OCI-LY7 (cell line): ENCODE results near the gene MYL3. TPM values are rescaled to one million over a fixed set of nuclear protein-coding genes. Genes with fewer than 3 reads are reported as not detected.
A peak's percentile ranks its signal among the peaks of the same experiment; 100 is the strongest.

ENCODE experiments used
- BruUV-seq: library from RNA; stranded (reverse); fragments of 400-500 nt; replicated peaks from 2 replicates; lab custom pipeline; 2021; lab: Mats Ljungman, UMichigan
- CTCF ChIA-PET: fragments of 300-600 bp; sonication (Branson Sonifier 250); formaldehyde crosslinking; loops from one replicate; lab custom pipeline; 2022; ENCODE audit warnings: antibody characterized with exemption; ENCODE audit not compliant: unreplicated experiment; lab: Charles Lee
- POLR2A ChIA-PET: fragments of 300-600 bp; sonication (Branson Sonifier 250); formaldehyde crosslinking; loops from one replicate; lab custom pipeline; 2022; ENCODE audit warnings: antibody characterized with exemption; lab: Charles Lee
- DNase-seq: peaks from one replicate; pipeline ENCODE4 v3.0.0-alpha.2; 2015; ENCODE audit warnings: low spot score
- H2AFZ ChIP-seq: fragments of 200-600 bp; sonication (generic), shearing (Covaris generic); 2 replicates; pipeline ENCODE4 v1.6.1; 2014; ENCODE audit warnings: mild to moderate bottlenecking, antibody characterized with exemption, low read length, moderate library complexity
- H3K27ac ChIP-seq: fragments of 200-600 bp; sonication (generic); 2 replicates; pipeline ENCODE4 v1.5.1; 2014; ENCODE audit warnings: mixed run types, low read depth, mild to moderate bottlenecking, moderate library complexity, low read length, inconsistent platforms; ENCODE audit not compliant: poor library complexity, severe bottlenecking
- H3K36me3 ChIP-seq: fragments of 200-600 bp; sonication (generic); 2 replicates; pipeline ENCODE4 v1.6.1; 2014; ENCODE audit warnings: mild to moderate bottlenecking, antibody characterized with exemption, low read length, moderate library complexity, mixed read lengths; ENCODE audit not compliant: insufficient read depth
- H3K4me1 ChIP-seq: fragments of 200-600 bp; sonication (generic); 2 replicates; pipeline ENCODE4 v1.5.1; 2014; ENCODE audit warnings: mild to moderate bottlenecking, low read length; ENCODE audit not compliant: insufficient read depth, poor library complexity, severe bottlenecking
- H3K4me2 ChIP-seq: fragments of 200-600 bp; sonication (generic); 2 replicates; pipeline ENCODE4 v1.6.1; 2014; ENCODE audit warnings: mild to moderate bottlenecking, low read length
- H3K4me3 ChIP-seq: fragments of 200-600 bp; sonication (generic); 2 replicates; pipeline ENCODE4 v1.5.1; 2014; ENCODE audit warnings: mild to moderate bottlenecking, low read depth, low read length; ENCODE audit not compliant: poor library complexity, severe bottlenecking
- H3K79me2 ChIP-seq: fragments of 200-600 bp; sonication (generic); 2 replicates; pipeline ENCODE4 v1.6.1; 2016; ENCODE audit warnings: low read depth, mild to moderate bottlenecking, low read length, moderate library complexity, mixed read lengths; ENCODE audit not compliant: insufficient read depth
- H3K9me2 ChIP-seq: fragments of 200-600 bp; sonication (generic); 2 replicates; pipeline ENCODE4 v1.6.1; 2016; ENCODE audit warnings: mild to moderate bottlenecking, low read length, mixed read lengths; ENCODE audit not compliant: insufficient read depth
- H3K9me3 ChIP-seq: fragments of 200-600 bp; sonication (generic); 2 replicates; pipeline ENCODE4 v1.6.1; 2014; ENCODE audit warnings: mild to moderate bottlenecking, mixed run types, low read length, mixed read lengths
- H4K20me1 ChIP-seq: fragments of 200-600 bp; sonication (generic); 2 replicates; pipeline ENCODE4 v1.6.1; 2014; ENCODE audit warnings: mild to moderate bottlenecking, antibody characterized with exemption, low read length, moderate library complexity, mixed read lengths; ENCODE audit not compliant: insufficient read depth
- CTCF ChIP-seq: fragments of 200-600 bp; sonication (generic); conservative IDR thresholded peaks from 2 replicates; pipeline ENCODE4 v1.5.1; 2014; ENCODE audit warnings: mild to moderate bottlenecking, antibody characterized with exemption, low read length, moderate library complexity, mixed read lengths
- EZH2phosphoT487 ChIP-seq: fragments of 200-600 bp; sonication (generic); IDR thresholded peaks from 2 replicates; pipeline ENCODE4 v1.6.1; 2018; ENCODE audit warnings: low read depth, borderline replicate concordance, mild to moderate bottlenecking, mixed run types, antibody characterized with exemption, low read length, moderate library complexity, mixed read lengths
- intact Hi-C: fragments of 100-400 bp; cut with micrococcal nuclease; formaldehyde crosslinking; loops from one replicate; pipeline ENCODE4 v1.10.0; 2022; ENCODE audit not compliant: unreplicated experiment
- total RNA-seq, 2 experiments: library from RNA; depleted of rRNA in 1 of 2; stranded (reverse); fragments of >200 nt in 1 of 2; shearing (Covaris generic) in 1 of 2; gene quantifications; 2 replicates each; pipeline ENCODE4 v1.2.3, GENCODE V29; 2014 to 2022

The MYL3 gene
- total RNA-seq, 2 experiments from 2014 or later, result not detected

DNA sequence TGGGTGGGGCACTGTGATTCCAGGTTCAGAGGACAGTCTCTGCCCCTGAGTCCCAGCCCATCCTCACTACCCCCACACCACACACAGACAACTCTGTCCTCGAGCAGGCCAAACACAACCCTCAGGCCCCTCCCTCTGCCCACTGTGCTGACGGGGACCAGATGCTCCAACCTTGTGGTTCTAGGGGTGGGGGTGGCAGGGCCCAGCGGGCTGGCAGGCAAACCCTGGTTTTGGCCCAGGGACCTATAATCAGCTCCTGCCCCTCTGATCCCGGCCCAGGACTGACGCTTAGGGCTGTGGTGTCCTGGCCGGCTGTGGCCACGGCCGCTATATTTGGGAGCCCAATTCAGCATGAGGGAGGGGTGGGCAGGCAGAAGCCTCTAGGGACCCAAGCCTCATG, 5.0 kb upstream of the MYL3 start:
- Histone ChIP-seq H3K4me1 (no peaks in the 10 kb centered on the region), H3K36me3 (no peaks in the 10 kb centered on the region), H3K79me2 (no peaks in the 10 kb centered on the region), H3K4me2 (no peak overlapping the region), H3K9me2 (no peaks in the 10 kb centered on the region), H4K20me1 (no peaks in the 10 kb centered on the region), H3K27ac (no peak overlapping the region), H3K9me3 (no peaks in the 10 kb centered on the region), H2AFZ (no peak overlapping the region), H3K4me3 (no peak overlapping the region)
- no TSS peak for BruUV-seq
- TF ChIP-seq CTCF (no peak), EZH2phosphoT487 (no peak)
- ChIA-PET POLR2A (no interaction called here), CTCF (interaction anchor here (0.6 kb wide), 1 partner anchor 130 kb away, joined by 5 read pairs; no protein-coding TSS in a partner anchor)
- DNase-seq, result no peak
- intact Hi-C loops, result no loop called here

GRCh38 chr3:46867550-46867898, 4.3 kb upstream of the MYL3 start:
- no peak overlapping the region for H3K27ac ChIP-seq
- H3K4me1 ChIP-seq, result no peaks in the 10 kb centered on the region
- H3K9me3 ChIP-seq, result no peaks in the 10 kb centered on the region
- H3K9me2 ChIP-seq, result no peaks in the 10 kb centered on the region
- no peak overlapping the region for H3K4me3 ChIP-seq
- ChIA-PET CTCF (no interaction called here), POLR2A (no interaction called here)
- H2AFZ ChIP-seq, result no peak overlapping the region
- BruUV-seq, result no TSS peak
- H4K20me1 ChIP-seq, result no peaks in the 10 kb centered on the region
- no peaks in the 10 kb centered on the region for H3K79me2 ChIP-seq
- TF ChIP-seq EZH2phosphoT487 (no peak), CTCF (no peak)
- no peak for DNase-seq
- intact Hi-C loops, result loop anchor here (2.0 kb wide), 1 partner anchor 503 kb away; no protein-coding TSS in a partner anchor
- H3K4me2 ChIP-seq, result no peak overlapping the region
- H3K36me3 ChIP-seq, result no peaks in the 10 kb centered on the region

GRCh38 chr3:46866720-46867549, 3.7 kb upstream of the MYL3 start:
- Histone ChIP-seq H3K4me3 (no peak overlapping the region), H3K4me2 (no peak overlapping the region), H4K20me1 (no peaks in the 10 kb centered on the region), H3K9me2 (no peaks in the 10 kb centered on the region), H3K36me3 (no peaks in the 10 kb centered on the region), H3K27ac (no peak overlapping the region), H3K9me3 (no peaks in the 10 kb centered on the region), H2AFZ (no peak overlapping the region), H3K4me1 (no peaks in the 10 kb centered on the region), H3K79me2 (no peaks in the 10 kb centered on the region)
- intact Hi-C loops, result loop anchor here (1.0 to 2.0 kb wide), 3 partner anchors 28 to 504 kb away; no protein-coding TSS in a partner anchor
- no TSS peak for BruUV-seq
- peak; percentile 69 for DNase-seq
- TF ChIP-seq CTCF (peak; percentile 95), EZH2phosphoT487 (no peak)
- ChIA-PET CTCF (no interaction called here), POLR2A (no interaction called here)
